Left lung (tissue), 10 donors: ENCODE measurements around the gene PCDHGB6. TPM values are rescaled to one million over a fixed set of nuclear protein-coding genes. Genes with fewer than 3 reads are reported as not detected.
A peak's percentile ranks its signal among the peaks of the same experiment; 100 is the strongest.
"Not testable (repeated sequence)": the region's sequence is repeated elsewhere in the genome, so short reads cannot be mapped to it uniquely, and the experiment has no call there.

ENCODE experiments used
- ATAC-seq: fragments of 200-7000 bp; cut with Tn5 transposase; one replicate; pipeline ENCODE4 v1.9.1; 2020; ENCODE audit warnings: moderate library complexity
- DNase-seq, 4 donors: peaks; one replicate each; pipeline ENCODE4 v3.0.0-alpha.2; 2013 to 2020
- H3K27ac ChIP-seq, 2 donors: fragments of 200-600 bp; sonication (generic) in 1 of 2; one replicate each; pipeline versions ENCODE4 v1.5.0 to v1.8.0; 2020 to 2021
- H3K27me3 ChIP-seq, 2 donors: fragments of 200-600 bp; sonication (generic) in 1 of 2; one replicate each; pipeline versions ENCODE4 v1.5.0 to v1.8.0; 2020 to 2021
- H3K36me3 ChIP-seq, 2 donors: fragments of 200-600 bp; sonication (generic) in 1 of 2; one replicate each; pipeline versions ENCODE4 v1.5.0 to v1.8.0; 2020 to 2021
- H3K4me1 ChIP-seq, 2 donors: fragments of 200-600 bp; one replicate each; pipeline ENCODE4 v1.8.0; 2021
- H3K4me3 ChIP-seq, 2 donors: fragments of 200-600 bp; sonication (generic) in 1 of 2; one replicate each; pipeline versions ENCODE4 v1.5.0 to v1.8.0; 2020 to 2021; ENCODE audit warnings: mild to moderate bottlenecking in 1 of 2
- H3K9me3 ChIP-seq, 2 donors: fragments of 200-600 bp; sonication (generic) in 1 of 2; one replicate each; pipeline versions ENCODE4 v1.5.0 to v1.8.0; 2020 to 2021
- intact Hi-C, 2 donors: fragments of 100-400 bp; cut with DNase I; formaldehyde crosslinking; loops; one replicate each; pipeline versions ENCODE4 v1.11.2 to v1.14.2; 2022
- polyA plus RNA-seq, 6 donors: library from polyadenylated mRNA; unstranded; fragments of 120-200 nt; gene quantifications; one replicate each; pipeline ENCODE4 v1.2.1, GENCODE V29; 2013; ENCODE audit not compliant: insufficient read length in 6 of 6
- total RNA-seq, 2 donors: library from RNA; stranded (reverse); fragmentation: NEBNext Ultra II Directional; extraction: Animal tissue kit (Norgen Biotek cat#: 25700); gene quantifications; one replicate each; pipeline ENCODE4 v1.2.1, GENCODE V29; 2021
- TF ChIP-seq, protein P1 (sequence below), 2 donors: fragments of 200-600 bp; sonication (generic) in 1 of 2; IDR thresholded peaks; one replicate each; pipeline versions ENCODE4 v1.5.0 to v1.8.0; 2021; ENCODE audit warnings: antibody characterized with exemption in 2 of 2
- donor health status: DM: no; HTN: yes; CAD: no.
- donor health status: DM: no; HTN: no; CAD: no.

PCDHGB6 gene
- total and polyA plus RNA-seq, 8 donors = 4.3 to 9.4 (median 8.1) TPM

GRCh38 chr5:141392429-141393198 lies 15.2 kb upstream of the PCDHGB6 start, which contains the start of gene PCDHGA8:
Gene PCDHGA8, plus strand, starts transcription at chr5:141392633. Its CDS starts 181 bp downstream, at chr5:141392814.
- no peaks in the 10 kb centered on the region for H3K36me3 ChIP-seq
- peaks cover 0 to 73% of the 10 kb centered on the region in 2 donors for H3K9me3 ChIP-seq
- H3K4me3 ChIP-seq = no peak within 1 kb of the TSS
- intact Hi-C loops = loop anchor here in 1 of 2 donors (5.0 kb wide), 1 partner anchor 40 kb away; the partner anchor contains the start of gene PCDHGA12
- ATAC-seq (no peak), DNase-seq (no peak)
- peaks cover 5 to 89% of the 10 kb centered on the region in 2 donors for H3K27me3 ChIP-seq
- TF ChIP-seq, protein P1, sequence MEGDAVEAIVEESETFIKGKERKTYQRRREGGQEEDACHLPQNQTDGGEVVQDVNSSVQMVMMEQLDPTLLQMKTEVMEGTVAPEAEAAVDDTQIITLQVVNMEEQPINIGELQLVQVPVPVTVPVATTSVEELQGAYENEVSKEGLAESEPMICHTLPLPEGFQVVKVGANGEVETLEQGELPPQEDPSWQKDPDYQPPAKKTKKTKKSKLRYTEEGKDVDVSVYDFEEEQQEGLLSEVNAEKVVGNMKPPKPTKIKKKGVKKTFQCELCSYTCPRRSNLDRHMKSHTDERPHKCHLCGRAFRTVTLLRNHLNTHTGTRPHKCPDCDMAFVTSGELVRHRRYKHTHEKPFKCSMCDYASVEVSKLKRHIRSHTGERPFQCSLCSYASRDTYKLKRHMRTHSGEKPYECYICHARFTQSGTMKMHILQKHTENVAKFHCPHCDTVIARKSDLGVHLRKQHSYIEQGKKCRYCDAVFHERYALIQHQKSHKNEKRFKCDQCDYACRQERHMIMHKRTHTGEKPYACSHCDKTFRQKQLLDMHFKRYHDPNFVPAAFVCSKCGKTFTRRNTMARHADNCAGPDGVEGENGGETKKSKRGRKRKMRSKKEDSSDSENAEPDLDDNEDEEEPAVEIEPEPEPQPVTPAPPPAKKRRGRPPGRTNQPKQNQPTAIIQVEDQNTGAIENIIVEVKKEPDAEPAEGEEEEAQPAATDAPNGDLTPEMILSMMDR (IDR thresholded peaks at IDR 0.05) = no peak
- no peaks in the 10 kb centered on the region for H3K4me1 ChIP-seq
- H3K27ac ChIP-seq = no peak within 1 kb of the TSS

DNA sequence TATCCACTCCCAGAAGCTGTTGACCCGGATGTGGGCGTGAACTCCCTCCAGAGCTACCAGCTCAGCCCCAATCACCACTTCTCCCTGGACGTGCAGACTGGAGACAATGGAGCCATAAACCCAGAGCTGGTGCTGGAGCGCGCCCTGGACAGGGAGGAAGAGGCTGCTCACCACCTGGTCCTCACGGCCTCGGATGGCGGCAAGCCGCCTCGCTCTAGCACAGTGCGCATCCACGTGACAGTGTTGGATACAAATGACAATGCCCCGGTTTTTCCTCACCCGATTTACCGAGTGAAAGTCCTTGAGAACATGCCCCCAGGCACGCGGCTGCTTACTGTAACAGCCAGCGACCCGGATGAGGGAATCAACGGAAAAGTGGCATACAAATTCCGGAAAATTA lies 14.6 kb upstream of the PCDHGB6 start:
- Histone ChIP-seq H3K9me3 (peaks cover 0 to 74% of the 10 kb centered on the region in 2 donors), H3K4me1 (no peaks in the 10 kb centered on the region), H3K27me3 (peaks cover 5 to 89% of the 10 kb centered on the region in 2 donors), H3K27ac (no peak overlapping the region), H3K36me3 (no peaks in the 10 kb centered on the region), H3K4me3 (no peak overlapping the region)
- DNase-seq (no peak), ATAC-seq (no peak)
- TF ChIP-seq, protein P1 (IDR thresholded peaks at IDR 0.05) = no peak
- intact Hi-C loops = loop anchor here in 1 of 2 donors (5.0 kb wide), 1 partner anchor 39 kb away; the partner anchor contains the start of gene PCDHGA12

DNA sequence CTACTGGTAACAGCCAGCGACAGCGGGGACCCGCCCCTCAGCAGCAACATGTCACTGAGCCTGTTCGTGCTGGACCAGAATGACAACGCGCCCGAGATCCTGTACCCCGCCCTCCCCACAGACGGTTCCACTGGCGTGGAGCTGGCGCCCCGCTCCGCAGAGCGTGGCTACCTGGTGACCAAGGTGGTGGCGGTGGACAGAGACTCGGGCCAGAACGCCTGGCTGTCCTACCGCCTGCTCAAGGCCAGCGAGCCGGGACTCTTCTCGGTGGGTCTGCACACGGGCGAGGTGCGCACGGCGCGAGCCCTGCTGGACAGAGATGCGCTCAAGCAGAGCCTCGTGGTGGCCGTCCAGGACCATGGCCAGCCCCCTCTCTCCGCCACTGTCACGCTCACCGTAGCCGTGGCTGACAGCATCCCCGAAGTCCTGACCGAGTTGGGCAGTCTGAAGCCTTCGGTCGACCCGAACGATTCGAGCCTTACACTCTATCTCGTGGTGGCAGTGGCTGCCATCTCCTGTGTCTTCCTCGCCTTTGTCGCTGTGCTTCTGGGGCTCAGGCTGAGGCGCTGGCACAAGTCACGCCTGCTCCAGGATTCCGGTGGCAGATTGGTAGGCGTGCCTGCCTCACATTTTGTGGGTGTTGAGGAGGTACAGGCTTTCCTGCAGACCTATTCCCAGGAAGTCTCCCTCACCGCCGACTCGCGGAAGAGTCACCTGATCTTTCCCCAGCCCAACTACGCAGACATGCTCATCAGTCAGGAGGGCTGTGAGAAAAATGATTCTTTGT lies 13.2 kb upstream of the PCDHGB6 start:
- Histone ChIP-seq H3K9me3 (peaks cover 0 to 73% of the 10 kb centered on the region in 2 donors), H3K27me3 (peaks cover 16 to 89% of the 10 kb centered on the region in 2 donors)
- H3K27ac ChIP-seq, ATAC-seq, H3K36me3 ChIP-seq, H3K4me3 ChIP-seq, DNase-seq, H3K4me1 ChIP-seq: not testable (repeated sequence)
- intact Hi-C loops = loop anchor here in 1 of 2 donors (5.0 kb wide), 1 partner anchor 38 kb away; the partner anchor contains the start of gene PCDHGA12

DNA sequence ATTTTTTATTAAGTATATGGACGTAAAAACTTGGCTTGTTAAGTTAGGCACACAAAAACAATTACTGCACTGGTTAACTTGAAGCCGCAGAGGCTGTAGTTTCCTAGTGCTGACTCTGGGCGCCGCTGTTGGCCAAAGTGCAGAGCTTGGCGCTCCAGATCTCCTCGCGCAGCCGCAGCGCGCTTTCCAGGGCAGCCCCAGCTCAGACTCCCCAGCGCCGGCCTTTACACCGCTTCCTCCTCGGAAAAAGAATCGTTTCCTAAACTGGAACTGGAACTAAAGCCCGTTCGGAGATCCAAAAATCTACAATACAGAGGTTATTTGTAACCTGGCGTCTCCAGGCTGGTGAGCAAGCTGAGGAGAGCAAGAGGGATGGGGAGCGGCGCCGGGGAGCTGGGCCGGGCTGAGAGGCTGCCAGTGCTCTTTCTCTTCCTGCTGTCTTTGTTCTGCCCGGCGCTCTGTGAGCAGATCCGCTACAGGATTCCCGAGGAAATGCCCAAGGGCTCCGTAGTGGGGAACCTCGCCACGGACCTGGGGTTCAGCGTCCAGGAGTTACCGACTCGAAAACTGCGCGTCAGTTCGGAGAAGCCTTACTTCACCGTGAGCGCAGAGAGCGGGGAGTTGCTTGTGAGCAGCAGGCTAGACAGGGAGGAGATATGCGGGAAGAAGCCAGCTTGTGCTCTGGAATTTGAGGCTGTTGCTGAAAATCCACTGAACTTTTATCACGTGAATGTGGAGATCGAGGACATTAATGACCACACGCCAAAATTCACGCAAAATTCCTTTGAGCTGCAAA lies 9.9 kb upstream of the PCDHGB6 start, which contains the start of gene PCDHGB5:
Gene PCDHGB5, plus strand, starts transcription at position 192 of the 796 bp plus-strand sequence. Its CDS starts 181 bp downstream, at position 373.
- intact Hi-C loops, H3K36me3 ChIP-seq, H3K27ac ChIP-seq, H3K4me1 ChIP-seq: not testable (repeated sequence)
- TF ChIP-seq, protein P1 (IDR thresholded peaks at IDR 0.05) = peak; percentile 37 to 59
- Histone ChIP-seq H3K4me3 (peak within 1 kb of the TSS in 1 of 2 donors; percentile 25), H3K9me3 (peaks cover 3 to 71% of the 10 kb centered on the region in 2 donors), H3K27me3 (peaks cover 22 to 94% of the 10 kb centered on the region in 2 donors)
- peak; percentile 99 for ATAC-seq
- DNase-seq = peak in 1 of 4 donors; percentile 16

GRCh38 chr5:141398608-141399007 lies 9.2 kb upstream of the PCDHGB6 start:
- intact Hi-C loops = no loop called here
- H3K9me3 ChIP-seq = peaks cover 3 to 71% of the 10 kb centered on the region in 2 donors

More at GRCh38 chr5:141398608-141399007, 9.2 kb upstream of the PCDHGB6 start:
- Histone ChIP-seq H3K4me3 (no peak overlapping the region), H3K27me3 (peaks cover 22 to 94% of the 10 kb centered on the region in 2 donors), H3K36me3 (peaks cover 0 to 7% of the 10 kb centered on the region in 2 donors), H3K4me1 (no peaks in the 10 kb centered on the region), H3K27ac (no peak overlapping the region)
- no peak for ATAC-seq
- TF ChIP-seq, protein P1 (IDR thresholded peaks at IDR 0.05) = no peak
- DNase-seq = no peak
